ENCODE data around the gene STK24.

Gene STK24

GRCh38 chr13:98537306-98537705 is 39.6 kb downstream of the STK24 start:
- no peak overlapping the region for H3K27ac ChIP-seq (ENCODE audit: low read length)
- H3K4me1 ChIP-seq (ENCODE audit: insufficient read depth, low read length) = peaks cover 12% of the 10 kb centered on the region

GRCh38 chr13:98536729-98537128 is 40.2 kb downstream of the STK24 start:
- Histone ChIP-seq H3K9me3 (ENCODE audit: insufficient read depth, low read depth, low read length) (no peaks in the 10 kb centered on the region), H3K4me1 (ENCODE audit: insufficient read depth, low read length) (peaks cover 11% of the 10 kb centered on the region), H3K27me3 (ENCODE audit: insufficient read depth, low read length) (no peaks in the 10 kb centered on the region), H3K36me3 (ENCODE audit: insufficient read depth, low read depth, low read length) (peaks cover 11% of the 10 kb centered on the region; the same call in 1 of the 2 replicates), H3K4me3 (ENCODE audit: low read length) (no peak overlapping the region), H3K27ac (ENCODE audit: low read length) (no peak overlapping the region), H3K9ac (ENCODE audit: low read depth, low read length) (no peak overlapping the region)

More at GRCh38 chr13:98537306-98537705, 39.6 kb downstream of the STK24 start:
- no peak overlapping the region for H3K4me3 ChIP-seq (ENCODE audit: low read length)
- peaks cover 11% of the 10 kb centered on the region; the same call in 1 of the 2 replicates for H3K36me3 ChIP-seq (ENCODE audit: insufficient read depth, low read depth, low read length)
- no peak overlapping the region for H3K9ac ChIP-seq (ENCODE audit: low read depth, low read length)
- no peaks in the 10 kb centered on the region for H3K27me3 ChIP-seq (ENCODE audit: insufficient read depth, low read length)
- H3K9me3 ChIP-seq (ENCODE audit: insufficient read depth, low read depth, low read length) = no peaks in the 10 kb centered on the region

- Histone ChIP-seq H3K27ac (ENCODE audit: low read length) (no peak overlapping the region), H3K27me3 (ENCODE audit: insufficient read depth, low read length) (no peaks in the 10 kb centered on the region), H3K9ac (ENCODE audit: low read depth, low read length) (no peak overlapping the region), H3K4me1 (ENCODE audit: insufficient read depth, low read length) (peaks cover 4% of the 10 kb centered on the region), H3K4me3 (ENCODE audit: low read length) (no peak overlapping the region), H3K9me3 (ENCODE audit: insufficient read depth, low read depth, low read length) (no peaks in the 10 kb centered on the region), H3K36me3 (ENCODE audit: insufficient read depth, low read depth, low read length) (peaks cover 11% of the 10 kb centered on the region; the same call in 1 of the 2 replicates)
Measured at GRCh38 chr13:98535501-98536354, 41.2 kb downstream of the STK24 start.

- H3K27ac ChIP-seq (ENCODE audit: low read length) = no peak overlapping the region
- no peak overlapping the region for H3K4me3 ChIP-seq (ENCODE audit: low read length)
- peaks cover 4% of the 10 kb centered on the region for H3K4me1 ChIP-seq (ENCODE audit: insufficient read depth, low read length)
Measured at GRCh38 chr13:98534821-98535220, 42.1 kb downstream of the STK24 start.

GRCh38 chr13:98533912-98534311 is 43.0 kb downstream of the STK24 start:
- no peaks in the 10 kb centered on the region for H3K27me3 ChIP-seq (ENCODE audit: insufficient read depth, low read length)
- no peaks in the 10 kb centered on the region for H3K9me3 ChIP-seq (ENCODE audit: insufficient read depth, low read depth, low read length)
- H3K36me3 ChIP-seq (ENCODE audit: insufficient read depth, low read depth, low read length) = peaks cover 5% of the 10 kb centered on the region; the same call in 1 of the 2 replicates
- no peak overlapping the region for H3K4me3 ChIP-seq (ENCODE audit: low read length)
- H3K4me1 ChIP-seq (ENCODE audit: insufficient read depth, low read length) = peaks cover 4% of the 10 kb centered on the region
- no peak overlapping the region for H3K27ac ChIP-seq (ENCODE audit: low read length)
- no peak overlapping the region for H3K9ac ChIP-seq (ENCODE audit: low read depth, low read length)

More at GRCh38 chr13:98534821-98535220, 42.1 kb downstream of the STK24 start:
- H3K27me3 ChIP-seq (ENCODE audit: insufficient read depth, low read length) = no peaks in the 10 kb centered on the region
- no peaks in the 10 kb centered on the region for H3K9me3 ChIP-seq (ENCODE audit: insufficient read depth, low read depth, low read length)
- peaks cover 9% of the 10 kb centered on the region; the same call in 1 of the 2 replicates for H3K36me3 ChIP-seq (ENCODE audit: insufficient read depth, low read depth, low read length)
- no peak overlapping the region for H3K9ac ChIP-seq (ENCODE audit: low read depth, low read length)

GRCh38 chr13:98532254-98532653 is 44.7 kb downstream of the STK24 start:
- Histone ChIP-seq H3K4me3 (ENCODE audit: low read length) (no peak overlapping the region), H3K27ac (ENCODE audit: low read length) (no peak overlapping the region), H3K9me3 (ENCODE audit: insufficient read depth, low read depth, low read length) (no peaks in the 10 kb centered on the region), H3K27me3 (ENCODE audit: insufficient read depth, low read length) (no peaks in the 10 kb centered on the region), H3K9ac (ENCODE audit: low read depth, low read length) (no peak overlapping the region), H3K36me3 (ENCODE audit: insufficient read depth, low read depth, low read length) (no peaks in the 10 kb centered on the region), H3K4me1 (ENCODE audit: insufficient read depth, low read length) (peaks cover 4% of the 10 kb centered on the region)

- H3K27ac ChIP-seq (ENCODE audit: low read length) = no peak overlapping the region
- no peak overlapping the region for H3K9ac ChIP-seq (ENCODE audit: low read depth, low read length)
- H3K27me3 ChIP-seq (ENCODE audit: insufficient read depth, low read length) = no peaks in the 10 kb centered on the region
- no peaks in the 10 kb centered on the region for H3K9me3 ChIP-seq (ENCODE audit: insufficient read depth, low read depth, low read length)
- H3K4me1 ChIP-seq (ENCODE audit: insufficient read depth, low read length) = peaks cover 12% of the 10 kb centered on the region
- H3K4me3 ChIP-seq (ENCODE audit: low read length) = no peak overlapping the region
- H3K36me3 ChIP-seq (ENCODE audit: insufficient read depth, low read depth, low read length) = no peaks in the 10 kb centered on the region
Measured at GRCh38 chr13:98530217-98530616, 46.7 kb downstream of the STK24 start.

- peaks cover 19% of the 10 kb centered on the region for H3K4me1 ChIP-seq (ENCODE audit: insufficient read depth, low read length)
- no peak overlapping the region for H3K9ac ChIP-seq (ENCODE audit: low read depth, low read length)
- no peak overlapping the region for H3K27ac ChIP-seq (ENCODE audit: low read length)
- no peak overlapping the region for H3K4me3 ChIP-seq (ENCODE audit: low read length)
- H3K9me3 ChIP-seq (ENCODE audit: insufficient read depth, low read depth, low read length) = no peaks in the 10 kb centered on the region
- no peaks in the 10 kb centered on the region for H3K27me3 ChIP-seq (ENCODE audit: insufficient read depth, low read length)
- H3K36me3 ChIP-seq (ENCODE audit: insufficient read depth, low read depth, low read length) = no peaks in the 10 kb centered on the region
Measured at GRCh38 chr13:98529171-98529570, 47.7 kb downstream of the STK24 start.

GRCh38 chr13:98528663-98529064 is 48.2 kb downstream of the STK24 start:
- no peaks in the 10 kb centered on the region for H3K27me3 ChIP-seq (ENCODE audit: insufficient read depth, low read length)
- H3K9ac ChIP-seq (ENCODE audit: low read depth, low read length) = no peak overlapping the region
- H3K4me1 ChIP-seq (ENCODE audit: insufficient read depth, low read length) = peaks cover 20% of the 10 kb centered on the region
- H3K9me3 ChIP-seq (ENCODE audit: insufficient read depth, low read depth, low read length) = no peaks in the 10 kb centered on the region
- H3K36me3 ChIP-seq (ENCODE audit: insufficient read depth, low read depth, low read length) = no peaks in the 10 kb centered on the region
- H3K27ac ChIP-seq (ENCODE audit: low read length) = no peak overlapping the region
- no peak overlapping the region for H3K4me3 ChIP-seq (ENCODE audit: low read length)

- Histone ChIP-seq H3K9ac (ENCODE audit: low read depth, low read length) (no peak overlapping the region), H3K27ac (ENCODE audit: low read length) (no peak overlapping the region), H3K4me3 (ENCODE audit: low read length) (no peak overlapping the region), H3K36me3 (ENCODE audit: insufficient read depth, low read depth, low read length) (no peaks in the 10 kb centered on the region), H3K27me3 (ENCODE audit: insufficient read depth, low read length) (no peaks in the 10 kb centered on the region), H3K9me3 (ENCODE audit: insufficient read depth, low read depth, low read length) (no peaks in the 10 kb centered on the region), H3K4me1 (ENCODE audit: insufficient read depth, low read length) (peaks cover 31% of the 10 kb centered on the region)
Measured at GRCh38 chr13:98527526-98527925, 49.4 kb downstream of the STK24 start.

GRCh38 chr13:98526182-98526512 is 50.8 kb downstream of the STK24 start:
- H3K36me3 ChIP-seq (ENCODE audit: insufficient read depth, low read depth, low read length) = no peaks in the 10 kb centered on the region
- no peak overlapping the region for H3K27ac ChIP-seq (ENCODE audit: low read length)
- no peak overlapping the region for H3K9ac ChIP-seq (ENCODE audit: low read depth, low read length)
- H3K4me3 ChIP-seq (ENCODE audit: low read length) = no peak overlapping the region
- no peaks in the 10 kb centered on the region for H3K27me3 ChIP-seq (ENCODE audit: insufficient read depth, low read length)
- H3K9me3 ChIP-seq (ENCODE audit: insufficient read depth, low read depth, low read length) = no peaks in the 10 kb centered on the region
- H3K4me1 ChIP-seq (ENCODE audit: insufficient read depth, low read length) = peaks cover 34% of the 10 kb centered on the region

GRCh38 chr13:98525456-98526181 is 51.3 kb downstream of the STK24 start:
- Histone ChIP-seq H3K9ac (ENCODE audit: low read depth, low read length) (no peak overlapping the region), H3K27ac (ENCODE audit: low read length) (no peak overlapping the region), H3K4me1 (ENCODE audit: insufficient read depth, low read length) (peaks cover 34% of the 10 kb centered on the region), H3K9me3 (ENCODE audit: insufficient read depth, low read depth, low read length) (no peaks in the 10 kb centered on the region), H3K36me3 (ENCODE audit: insufficient read depth, low read depth, low read length) (no peaks in the 10 kb centered on the region), H3K27me3 (ENCODE audit: insufficient read depth, low read length) (no peaks in the 10 kb centered on the region), H3K4me3 (ENCODE audit: low read length) (no peak overlapping the region)

All from iPS-20b (cell line).